Measurements from ENCODE around the gene CLCF1. TPM values are rescaled to one million over a fixed set of nuclear protein-coding genes. Genes with fewer than 3 reads are reported as not detected.

CLCF1 gene
- total and polyA plus RNA-seq, 2 of the 13 experiments (the other 11 are each of a cell fraction or from before 2014, with no cell fraction given) = 0.49 to 0.78 TPM

- no peak for TF ChIP-seq TGIF2 (CRISPR knock-in tag; IDR thresholded peaks at IDR 0.05)
- TF ChIP-seq KLF15 (CRISPR knock-in tag; IDR thresholded peaks at IDR 0.05; ENCODE audit: borderline replicate concordance) = no peak
- TF ChIP-seq NR2F2 (IDR thresholded peaks at IDR 0.05; ENCODE audit: borderline replicate concordance, low read depth) = no peak
- TF ChIP-seq NR2F1 (CRISPR knock-in tag; IDR thresholded peaks at IDR 0.05) = no peak
- TF ChIP-seq ZNF558 (CRISPR knock-in tag; IDR thresholded peaks at IDR 0.05; ENCODE audit: borderline replicate concordance) = no peak
- TF ChIP-seq BORCS8-MEF2B (CRISPR knock-in tag; IDR thresholded peaks at IDR 0.05) = no peak
- TF ChIP-seq RBM39 (IDR thresholded peaks at IDR 0.05; ENCODE audit: low read depth, low read length, poor library complexity, severe bottlenecking) = peak; percentile 48
- TF ChIP-seq ZNF136 (CRISPR knock-in tag; IDR thresholded peaks at IDR 0.05; ENCODE audit: low read depth) = no peak
- TF ChIP-seq ZNF275 (CRISPR knock-in tag; IDR thresholded peaks at IDR 0.05; ENCODE audit: borderline replicate concordance) = no peak
- TF ChIP-seq AHDC1 (CRISPR knock-in tag; IDR thresholded peaks at IDR 0.05; ENCODE audit: borderline replicate concordance) = no peak
- peak; percentile 99 for TF ChIP-seq ZNF768 (CRISPR knock-in tag; IDR thresholded peaks at IDR 0.05)
- no peak for TF ChIP-seq BRD4 (CRISPR knock-in tag; IDR thresholded peaks at IDR 0.05)
- no peak for TF ChIP-seq RFX5 (IDR thresholded peaks at IDR 0.05; ENCODE audit: low read depth, low read length)
- TF ChIP-seq IRX3 (CRISPR knock-in tag; IDR thresholded peaks at IDR 0.05; ENCODE audit: borderline replicate concordance, low read depth) = no peak
- peak; percentile 36; the same call in 1 of the 2 replicates for TF ChIP-seq ZNF331 (CRISPR knock-in tag; IDR thresholded peaks at IDR 0.05)
- TF ChIP-seq PHB2 (IDR thresholded peaks at IDR 0.05; ENCODE audit: partially characterized antibody) = no peak
- TF ChIP-seq ZNF460 (CRISPR knock-in tag; IDR thresholded peaks at IDR 0.05; ENCODE audit: borderline replicate concordance) = no peak
- no peak for TF ChIP-seq AHR (CRISPR knock-in tag; IDR thresholded peaks at IDR 0.05)
These were observed 9.1 kb upstream of the CLCF1 start (continued) for GRCh38 chr11:67382276-67383136.

Measured in HepG2 (cell line).